GM18867 (cell line): ENCODE data around the gene USF3.
"Not testable (repeated sequence)": the region's sequence is repeated elsewhere in the genome, so short reads cannot be mapped to it uniquely, and the experiment has no call there.

Source experiments
- ATAC-seq: cut with Tn5 transposase; IDR thresholded peaks from one replicate; pipeline ENCODE4 v1.9.1; 2021; ENCODE audit warnings: mild to moderate bottlenecking, moderate library complexity; ENCODE audit not compliant: unreplicated experiment

The USF3 gene

GRCh38 chr3:113659101-113659541, 37.3 kb downstream of the USF3 start:
- ATAC-seq = no peak

GRCh38 chr3:113658107-113658506, 38.3 kb downstream of the USF3 start:
- ATAC-seq = no peak

GRCh38 chr3:113654851-113655250, 41.6 kb downstream of the USF3 start:
- ATAC-seq = no peak

GRCh38 chr3:113654310-113654709, 42.1 kb downstream of the USF3 start:
- ATAC-seq = no peak

GRCh38 chr3:113649174-113649845, 47.1 kb downstream of the USF3 start:
- no peak for ATAC-seq

- no peak for ATAC-seq
Observed at GRCh38 chr3:113648524-113648923, 47.9 kb downstream of the USF3 start.

- ATAC-seq = no peak
Observed at GRCh38 chr3:113643583-113643982, 52.9 kb downstream of the USF3 start.

GRCh38 chr3:113638910-113639309, 57.5 kb downstream of the USF3 start:
- no peak for ATAC-seq

GRCh38 chr3:113637756-113638155, 58.7 kb downstream of the USF3 start:
- no peak for ATAC-seq

- not testable (repeated sequence) for ATAC-seq
Observed at GRCh38 chr3:113636034-113636433, 60.4 kb downstream of the USF3 start.

- no peak for ATAC-seq
Observed at GRCh38 chr3:113634782-113635474, 61.5 kb downstream of the USF3 start.

GRCh38 chr3:113631573-113631972, 64.9 kb downstream of the USF3 start:
- ATAC-seq = no peak

GRCh38 chr3:113630956-113631542, 65.4 kb downstream of the USF3 start:
- ATAC-seq = no peak

- ATAC-seq = no peak
Observed at GRCh38 chr3:113629584-113630421, 66.6 kb downstream of the USF3 start.

GRCh38 chr3:113628788-113629187, 67.7 kb downstream of the USF3 start:
- ATAC-seq = no peak

- no peak for ATAC-seq
Observed at GRCh38 chr3:113628316-113628715, 68.1 kb downstream of the USF3 start.

- peak; percentile 65 for ATAC-seq
Observed at GRCh38 chr3:113626503-113627371, 69.7 kb downstream of the USF3 start.

- no peak for ATAC-seq
Observed at GRCh38 chr3:113625834-113626233, 70.6 kb downstream of the USF3 start.

GRCh38 chr3:113623811-113624210, 72.6 kb downstream of the USF3 start:
- no peak for ATAC-seq

- ATAC-seq = no peak
Observed at GRCh38 chr3:113623324-113623723, 73.1 kb downstream of the USF3 start.
